HG02943 (cell line): Measurements from ENCODE around the gene SHROOM3.

Experiments used
- ATAC-seq: cut with Tn5 transposase; IDR thresholded peaks from one replicate; pipeline ENCODE4 v1.9.1; 2021; ENCODE audit warnings: mild to moderate bottlenecking, low read depth, moderate library complexity; ENCODE audit not compliant: unreplicated experiment

SHROOM3 gene

GRCh38 chr4:76733068-76733771 is 298.2 kb downstream of the SHROOM3 start:
- ATAC-seq, result no peak

GRCh38 chr4:76736414-76736813 is 301.4 kb downstream of the SHROOM3 start:
- ATAC-seq, result no peak

GRCh38 chr4:76737180-76737579 is 302.2 kb downstream of the SHROOM3 start:
- no peak for ATAC-seq

GRCh38 chr4:76737771-76738085 is 302.7 kb downstream of the SHROOM3 start:
- ATAC-seq, result no peak

GRCh38 chr4:76738086-76738931 is 303.3 kb downstream of the SHROOM3 start:
- ATAC-seq, result no peak

GRCh38 chr4:76740192-76740591 is 305.2 kb downstream of the SHROOM3 start:
- ATAC-seq, result no peak

- no peak for ATAC-seq
Measured at GRCh38 chr4:76740866-76741662, 306.0 kb downstream of the SHROOM3 start.

GRCh38 chr4:76741663-76742020 is 306.6 kb downstream of the SHROOM3 start:
- ATAC-seq, result no peak

GRCh38 chr4:76744241-76744921 is 309.4 kb downstream of the SHROOM3 start:
- no peak for ATAC-seq

GRCh38 chr4:76745240-76745639 is 310.2 kb downstream of the SHROOM3 start:
- ATAC-seq, result no peak

GRCh38 chr4:76747563-76747962 is 312.5 kb downstream of the SHROOM3 start:
- no peak for ATAC-seq

- no peak for ATAC-seq
Measured at GRCh38 chr4:76748649-76749048, 313.6 kb downstream of the SHROOM3 start.

- no peak for ATAC-seq
Measured at GRCh38 chr4:76749355-76749754, 314.3 kb downstream of the SHROOM3 start.

GRCh38 chr4:76750716-76751115 is 315.7 kb downstream of the SHROOM3 start:
- no peak for ATAC-seq

- no peak for ATAC-seq
Measured at GRCh38 chr4:76751612-76752343, 316.7 kb downstream of the SHROOM3 start.

GRCh38 chr4:76752861-76753501 is 318.0 kb downstream of the SHROOM3 start:
- no peak for ATAC-seq

GRCh38 chr4:76753814-76754213 is 318.8 kb downstream of the SHROOM3 start:
- ATAC-seq, result no peak

GRCh38 chr4:76754439-76754838 is 319.4 kb downstream of the SHROOM3 start:
- ATAC-seq, result no peak

GRCh38 chr4:76755756-76756155 is 320.7 kb downstream of the SHROOM3 start:
- ATAC-seq, result no peak

- ATAC-seq, result no peak
Measured at GRCh38 chr4:76756416-76756815, 321.4 kb downstream of the SHROOM3 start.
